ENCODE data around the gene NUPR1. TPM values are rescaled to one million over a fixed set of nuclear protein-coding genes. Genes with fewer than 3 reads are reported as not detected.

NUPR1 gene
- polyA plus RNA-seq, 1 of the 3 experiments (the other 2 are of a cell fraction), result 0.61 TPM

DNA sequence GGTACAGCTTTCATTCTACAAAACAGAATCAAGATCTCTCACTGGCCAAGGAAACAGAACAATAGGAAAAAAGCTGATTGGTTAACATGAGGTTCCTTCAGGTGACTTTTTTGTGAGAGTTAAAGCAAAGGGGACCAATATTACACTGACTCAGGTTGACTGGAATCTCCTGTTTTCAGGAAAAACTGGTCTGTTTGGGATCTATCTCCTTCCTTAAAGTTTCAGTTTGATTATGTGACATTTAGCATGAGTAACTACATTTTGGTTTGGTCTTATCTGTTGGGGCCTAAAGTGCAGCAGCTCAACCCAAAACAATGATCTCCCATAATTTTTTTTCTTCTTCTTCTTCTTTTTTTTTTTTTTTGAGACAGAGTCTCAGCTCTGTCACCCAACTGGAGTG lies 9.7 kb downstream of the NUPR1 start:
- Histone ChIP-seq H3K9ac (no peak overlapping the region), H3K4me3 (ENCODE audit: low read depth in 2 of 2, low read length in 1 of 2) (no peak overlapping the region), H3K9me3 (no peaks in the 10 kb centered on the region), H3K36me3 (replicated peaks in 1 of 2; ENCODE audit: control insufficient read depth in 1 of 2, insufficient read depth in 2 of 2, low read length in 1 of 2) (no peaks in the 10 kb centered on the region), H4K20me1 (ENCODE audit: insufficient read depth) (no peaks in the 10 kb centered on the region), H3F3A (replicated peaks; ENCODE audit: insufficient read depth) (no peaks in the 10 kb centered on the region), H3K27ac (ENCODE audit: low read depth in 2 of 2, low read length in 1 of 2) (no peak overlapping the region), H3K79me2 (ENCODE audit: insufficient read depth) (no peaks in the 10 kb centered on the region), H3K4me1 (ENCODE audit: control insufficient read depth in 1 of 2, insufficient read depth in 2 of 2, low read depth in 1 of 2, low read length in 1 of 2) (no peaks in the 10 kb centered on the region), H2AFZ (ENCODE audit: low read depth) (no peak overlapping the region), H3K27me3 (ENCODE audit: insufficient read depth) (no peaks in the 10 kb centered on the region), H3K4me2 (no peak overlapping the region), H3K9me2 (no peaks in the 10 kb centered on the region)
- ChIA-PET CTCF (no interaction called here), POLR2A (no interaction called here)
- DNase-seq, result no peak
- TF ChIP-seq, protein P1, sequence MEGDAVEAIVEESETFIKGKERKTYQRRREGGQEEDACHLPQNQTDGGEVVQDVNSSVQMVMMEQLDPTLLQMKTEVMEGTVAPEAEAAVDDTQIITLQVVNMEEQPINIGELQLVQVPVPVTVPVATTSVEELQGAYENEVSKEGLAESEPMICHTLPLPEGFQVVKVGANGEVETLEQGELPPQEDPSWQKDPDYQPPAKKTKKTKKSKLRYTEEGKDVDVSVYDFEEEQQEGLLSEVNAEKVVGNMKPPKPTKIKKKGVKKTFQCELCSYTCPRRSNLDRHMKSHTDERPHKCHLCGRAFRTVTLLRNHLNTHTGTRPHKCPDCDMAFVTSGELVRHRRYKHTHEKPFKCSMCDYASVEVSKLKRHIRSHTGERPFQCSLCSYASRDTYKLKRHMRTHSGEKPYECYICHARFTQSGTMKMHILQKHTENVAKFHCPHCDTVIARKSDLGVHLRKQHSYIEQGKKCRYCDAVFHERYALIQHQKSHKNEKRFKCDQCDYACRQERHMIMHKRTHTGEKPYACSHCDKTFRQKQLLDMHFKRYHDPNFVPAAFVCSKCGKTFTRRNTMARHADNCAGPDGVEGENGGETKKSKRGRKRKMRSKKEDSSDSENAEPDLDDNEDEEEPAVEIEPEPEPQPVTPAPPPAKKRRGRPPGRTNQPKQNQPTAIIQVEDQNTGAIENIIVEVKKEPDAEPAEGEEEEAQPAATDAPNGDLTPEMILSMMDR (IDR thresholded peaks at IDR 0.05), result no peak
- TF ChIP-seq RAD21 (IDR thresholded peaks at IDR 0.05; ENCODE audit: low read length), result no peak
- no peak for TF ChIP-seq RFX5 (IDR thresholded peaks at IDR 0.05; ENCODE audit: low read length)
- no peak for TF ChIP-seq TEAD4 (IDR thresholded peaks at IDR 0.05; ENCODE audit: borderline replicate concordance, insufficient read depth)
- TF ChIP-seq, protein P2, sequence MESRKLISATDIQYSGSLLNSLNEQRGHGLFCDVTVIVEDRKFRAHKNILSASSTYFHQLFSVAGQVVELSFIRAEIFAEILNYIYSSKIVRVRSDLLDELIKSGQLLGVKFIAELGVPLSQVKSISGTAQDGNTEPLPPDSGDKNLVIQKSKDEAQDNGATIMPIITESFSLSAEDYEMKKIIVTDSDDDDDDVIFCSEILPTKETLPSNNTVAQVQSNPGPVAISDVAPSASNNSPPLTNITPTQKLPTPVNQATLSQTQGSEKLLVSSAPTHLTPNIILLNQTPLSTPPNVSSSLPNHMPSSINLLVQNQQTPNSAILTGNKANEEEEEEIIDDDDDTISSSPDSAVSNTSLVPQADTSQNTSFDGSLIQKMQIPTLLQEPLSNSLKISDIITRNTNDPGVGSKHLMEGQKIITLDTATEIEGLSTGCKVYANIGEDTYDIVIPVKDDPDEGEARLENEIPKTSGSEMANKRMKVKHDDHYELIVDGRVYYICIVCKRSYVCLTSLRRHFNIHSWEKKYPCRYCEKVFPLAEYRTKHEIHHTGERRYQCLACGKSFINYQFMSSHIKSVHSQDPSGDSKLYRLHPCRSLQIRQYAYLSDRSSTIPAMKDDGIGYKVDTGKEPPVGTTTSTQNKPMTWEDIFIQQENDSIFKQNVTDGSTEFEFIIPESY (IDR thresholded peaks at IDR 0.05; ENCODE audit: borderline replicate concordance, low read depth), result no peak
- TF ChIP-seq, protein P3, sequence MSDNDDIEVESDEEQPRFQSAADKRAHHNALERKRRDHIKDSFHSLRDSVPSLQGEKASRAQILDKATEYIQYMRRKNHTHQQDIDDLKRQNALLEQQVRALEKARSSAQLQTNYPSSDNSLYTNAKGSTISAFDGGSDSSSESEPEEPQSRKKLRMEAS (IDR thresholded peaks at IDR 0.05; ENCODE audit: low read depth), result no peak
- TF ChIP-seq CHD2 (IDR thresholded peaks at IDR 0.05; ENCODE audit: low read length, partially characterized antibody), result no peak
- no peak for TF ChIP-seq JUND (IDR thresholded peaks at IDR 0.05)
- TF ChIP-seq FOSL2 (IDR thresholded peaks at IDR 0.05; ENCODE audit: borderline replicate concordance, low read depth), result no peak
- TF ChIP-seq NRF1 (IDR thresholded peaks at IDR 0.05; ENCODE audit: low read depth, low read length), result no peak
- TF ChIP-seq EP300 (IDR thresholded peaks at IDR 0.05; ENCODE audit: borderline replicate concordance in 1 of 2, low read depth in 1 of 2, low read length in 1 of 2), result no peak
- TF ChIP-seq, protein P4, sequence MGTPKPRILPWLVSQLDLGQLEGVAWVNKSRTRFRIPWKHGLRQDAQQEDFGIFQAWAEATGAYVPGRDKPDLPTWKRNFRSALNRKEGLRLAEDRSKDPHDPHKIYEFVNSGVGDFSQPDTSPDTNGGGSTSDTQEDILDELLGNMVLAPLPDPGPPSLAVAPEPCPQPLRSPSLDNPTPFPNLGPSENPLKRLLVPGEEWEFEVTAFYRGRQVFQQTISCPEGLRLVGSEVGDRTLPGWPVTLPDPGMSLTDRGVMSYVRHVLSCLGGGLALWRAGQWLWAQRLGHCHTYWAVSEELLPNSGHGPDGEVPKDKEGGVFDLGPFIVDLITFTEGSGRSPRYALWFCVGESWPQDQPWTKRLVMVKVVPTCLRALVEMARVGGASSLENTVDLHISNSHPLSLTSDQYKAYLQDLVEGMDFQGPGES (IDR thresholded peaks at IDR 0.05; ENCODE audit: low read depth, low read length), result no peak
- TF ChIP-seq, protein P5, sequence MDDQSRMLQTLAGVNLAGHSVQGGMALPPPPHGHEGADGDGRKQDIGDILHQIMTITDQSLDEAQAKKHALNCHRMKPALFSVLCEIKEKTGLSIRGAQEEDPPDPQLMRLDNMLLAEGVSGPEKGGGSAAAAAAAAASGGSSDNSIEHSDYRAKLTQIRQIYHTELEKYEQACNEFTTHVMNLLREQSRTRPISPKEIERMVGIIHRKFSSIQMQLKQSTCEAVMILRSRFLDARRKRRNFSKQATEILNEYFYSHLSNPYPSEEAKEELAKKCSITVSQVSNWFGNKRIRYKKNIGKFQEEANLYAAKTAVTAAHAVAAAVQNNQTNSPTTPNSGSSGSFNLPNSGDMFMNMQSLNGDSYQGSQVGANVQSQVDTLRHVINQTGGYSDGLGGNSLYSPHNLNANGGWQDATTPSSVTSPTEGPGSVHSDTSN (IDR thresholded peaks at IDR 0.05), result no peak
- no peak for TF ChIP-seq RXRA (IDR thresholded peaks at IDR 0.05; ENCODE audit: borderline replicate concordance, low read depth)

All from SK-N-SH (cell line).